Effector CD4-positive, alpha-beta T cell (primary cell): Measurements from ENCODE around the gene SCRG1.

Source experiments
- DNase-seq: peaks from one replicate; pipeline ENCODE4 v3.0.0-alpha.2; 2020

Gene SCRG1

DNA sequence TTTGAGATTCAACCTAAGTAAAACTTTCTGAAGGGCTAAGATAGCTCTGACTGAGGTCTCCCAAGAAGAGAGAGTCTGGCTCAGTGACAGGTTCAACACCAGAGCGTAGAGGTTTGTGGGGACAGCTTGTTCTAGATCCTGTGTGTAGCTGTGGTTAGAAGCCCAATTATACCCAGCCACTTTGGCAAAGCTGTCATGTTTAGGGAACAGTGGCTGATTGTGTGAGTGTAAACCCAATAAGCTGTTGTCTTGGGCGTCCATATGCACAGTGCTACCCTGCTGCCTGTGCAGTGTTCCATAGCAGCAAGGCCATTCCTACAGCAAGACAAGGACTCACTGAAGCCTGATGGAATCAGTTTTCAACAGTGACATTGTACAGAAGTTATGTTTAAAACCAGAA is 11.2 kb upstream of the SCRG1 start:
- no peak for DNase-seq

DNA sequence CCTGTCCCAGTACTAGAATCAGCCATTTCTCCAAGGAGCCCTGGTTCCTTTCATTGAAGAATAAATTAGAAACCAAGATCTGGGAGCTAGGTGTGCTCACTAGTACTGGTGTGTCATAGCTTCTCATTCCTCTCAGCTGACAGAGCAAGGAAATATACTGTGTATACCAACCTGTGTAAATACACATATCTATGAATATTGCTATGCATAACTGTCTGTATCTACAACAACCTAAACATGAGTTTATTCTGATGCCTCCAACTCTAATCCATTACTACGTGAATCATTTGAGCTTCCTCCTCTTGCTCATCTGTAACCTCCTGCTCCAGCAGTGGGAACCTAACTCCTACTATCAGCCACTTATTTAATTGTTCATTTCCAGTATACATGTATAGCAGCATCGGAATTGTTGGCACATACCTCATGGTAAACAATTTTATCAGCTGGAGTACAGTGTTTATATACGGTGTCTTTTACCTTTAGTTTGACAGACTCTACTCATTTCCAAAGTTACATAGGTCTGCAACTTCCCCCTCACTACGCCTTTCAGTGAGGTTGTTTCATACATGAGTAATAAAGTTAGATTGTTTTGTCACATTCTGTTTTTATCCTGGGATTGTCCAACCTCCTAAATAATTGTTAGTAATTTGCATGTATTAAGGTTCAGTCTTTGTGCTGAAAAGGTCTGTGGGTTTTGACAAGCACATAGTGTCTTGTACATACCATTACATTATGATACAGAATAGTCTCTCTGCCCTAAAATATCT is 7.1 kb upstream of the SCRG1 start:
- DNase-seq = no peak

DNA sequence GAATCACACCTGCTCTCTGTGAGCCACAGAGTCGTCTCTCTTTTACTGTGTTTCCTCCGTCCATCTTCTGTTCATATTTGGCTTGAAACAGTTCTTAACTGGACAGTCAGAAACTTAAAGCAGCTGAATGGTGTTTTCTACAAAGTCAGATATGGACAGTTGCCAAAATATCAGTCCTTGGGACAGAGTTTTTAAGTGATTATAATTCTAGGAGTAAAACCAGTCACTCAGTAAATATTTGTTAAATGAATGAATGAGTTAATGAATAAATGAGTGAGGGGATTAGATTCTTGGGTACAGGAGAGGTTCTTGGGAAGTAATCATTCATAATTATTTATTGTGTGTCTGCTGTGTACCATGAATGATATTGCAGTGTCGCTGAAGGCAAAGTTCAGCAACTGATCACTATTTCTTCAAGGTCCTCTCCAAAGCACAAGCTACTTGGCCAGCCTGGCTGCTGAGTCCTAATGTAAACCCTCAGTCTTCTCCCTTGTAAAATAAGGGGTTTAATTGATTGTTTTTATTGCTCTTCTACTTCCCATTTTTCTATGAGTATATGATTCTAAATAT is 5.5 kb upstream of the SCRG1 start:
- DNase-seq = no peak

DNA sequence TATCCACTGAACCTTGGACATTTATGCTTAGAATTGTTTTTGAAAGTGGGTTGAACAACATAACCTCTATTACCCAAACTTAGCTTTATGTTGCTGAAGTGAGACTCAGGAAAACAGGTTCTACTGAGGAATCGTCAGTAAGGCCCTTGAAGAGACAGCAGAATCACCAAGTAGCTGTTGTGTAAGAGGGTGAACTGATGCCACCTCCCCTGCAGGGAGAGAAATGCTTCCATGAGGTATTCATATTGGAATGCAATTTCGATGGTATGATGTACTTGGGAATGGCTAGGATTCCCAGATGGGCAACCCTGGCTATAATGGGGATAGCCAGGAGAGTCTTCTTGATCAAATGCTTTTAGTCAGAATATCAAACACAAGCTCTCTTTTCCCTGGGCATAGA is 4.1 kb upstream of the SCRG1 start:
- DNase-seq = no peak

DNA sequence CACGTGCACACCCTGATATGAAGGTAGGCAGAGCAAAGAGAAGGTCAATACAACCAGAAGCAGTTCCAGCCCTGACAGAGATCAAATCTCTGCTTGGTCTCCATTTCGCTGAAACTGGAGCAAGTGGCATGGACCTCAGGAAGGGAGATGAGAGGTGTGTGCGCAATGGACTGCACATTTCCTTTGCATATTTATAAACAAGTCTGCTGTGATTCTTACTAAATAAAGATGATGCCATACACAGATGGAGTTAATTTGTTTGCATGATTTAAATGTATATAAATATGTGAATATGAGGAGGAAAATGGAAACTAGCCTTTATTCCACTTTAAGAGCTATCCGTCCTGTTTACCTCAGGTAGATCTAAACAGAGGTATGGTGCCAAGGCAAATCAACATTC is 2.1 kb upstream of the SCRG1 start:
- DNase-seq = no peak

DNA sequence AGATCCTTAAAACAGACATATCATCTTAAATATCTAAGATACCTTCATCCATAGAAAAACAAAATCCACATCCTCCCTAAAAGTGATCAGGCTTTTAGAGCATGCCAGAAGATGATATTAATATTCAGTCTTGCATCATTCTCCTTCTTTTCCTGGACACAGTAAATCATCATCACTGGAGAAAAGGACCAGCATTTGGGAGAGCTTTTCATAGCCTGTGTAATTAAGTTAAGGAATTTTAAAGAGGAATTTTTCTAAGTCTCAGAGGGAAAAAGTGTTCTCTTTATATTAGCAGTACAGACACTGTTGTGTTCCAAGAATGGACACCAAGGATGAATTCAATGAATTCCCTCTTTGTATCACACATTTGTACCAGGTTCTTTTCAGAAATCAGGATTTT is 696 bp downstream of the SCRG1 start:
- DNase-seq = no peak

DNA sequence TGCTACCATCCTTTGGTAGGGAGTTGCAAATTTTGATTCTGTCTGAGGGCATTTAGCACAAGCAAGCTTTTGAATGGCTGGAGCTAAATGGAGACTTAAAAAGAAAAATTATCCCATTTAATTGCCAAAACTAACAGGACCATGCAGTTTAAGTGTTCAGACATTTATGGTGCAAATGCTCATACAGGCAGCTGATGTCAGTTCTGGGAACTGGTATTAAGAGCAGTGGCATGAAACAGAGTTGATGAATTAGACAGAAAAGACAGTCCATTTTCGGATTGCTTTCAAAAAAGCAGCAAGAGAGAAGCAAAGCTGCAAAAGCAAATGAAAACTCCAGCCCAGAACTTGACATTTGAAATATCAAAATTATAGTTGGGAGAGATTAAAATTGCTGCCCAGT is 1.3 kb downstream of the SCRG1 start:
- no peak for DNase-seq

DNA sequence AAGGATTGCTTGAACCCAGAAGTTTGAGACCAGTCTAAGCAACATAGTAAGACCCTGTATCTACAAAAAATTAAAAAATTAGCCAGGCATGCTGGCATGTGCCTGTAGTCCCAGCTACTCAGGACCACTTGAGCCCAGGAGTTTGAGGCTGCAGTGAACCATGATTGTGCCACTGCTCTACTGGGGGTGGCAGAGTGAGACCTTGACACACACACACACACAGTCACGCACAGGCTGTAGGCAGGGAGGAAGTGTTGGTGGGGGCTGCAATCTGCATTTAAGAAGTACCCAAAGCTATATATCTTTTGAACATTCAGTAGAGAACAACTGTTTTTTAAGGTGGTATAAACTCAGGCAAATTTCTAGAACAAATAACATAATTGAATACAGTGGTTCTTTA is 7.2 kb downstream of the SCRG1 start:
- DNase-seq = no peak

DNA sequence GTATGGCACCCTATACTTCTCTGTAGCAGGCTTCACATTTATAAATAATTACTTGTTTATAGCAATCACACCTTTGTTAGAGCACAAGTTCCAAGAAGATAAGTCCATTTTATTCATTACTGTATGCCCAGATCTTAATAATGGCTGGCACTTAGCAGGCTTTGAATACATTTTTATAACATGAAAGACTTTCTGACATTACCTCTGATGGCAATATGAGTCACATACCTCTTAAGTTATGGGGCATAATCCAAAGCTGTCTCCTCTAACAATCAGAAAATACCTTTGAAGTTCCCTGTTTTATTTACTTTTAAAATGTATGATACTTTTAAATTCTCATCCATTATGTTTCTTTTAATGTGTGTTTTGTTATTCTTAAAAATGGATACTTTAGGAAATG is 12.2 kb downstream of the SCRG1 start:
- no peak for DNase-seq

DNA sequence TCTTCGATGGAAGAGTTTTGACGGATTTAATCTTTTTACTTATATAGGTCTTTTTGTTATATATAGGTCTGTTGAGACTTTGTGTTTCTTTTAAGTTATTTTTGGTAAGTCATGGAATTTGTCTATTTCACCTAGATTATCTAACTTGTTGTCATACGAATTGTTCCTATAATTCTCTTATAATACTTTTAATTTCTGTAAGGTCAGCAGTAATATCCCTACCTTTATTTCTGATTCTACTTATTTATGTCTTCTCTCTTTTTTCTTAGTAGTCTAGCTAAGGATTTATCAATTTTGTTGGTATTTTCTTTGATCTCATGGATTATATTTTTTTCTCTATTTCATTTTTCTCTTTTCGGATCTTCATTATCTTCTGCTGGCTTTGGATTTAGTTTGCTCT is 16.6 kb downstream of the SCRG1 start:
- no peak for DNase-seq

DNA sequence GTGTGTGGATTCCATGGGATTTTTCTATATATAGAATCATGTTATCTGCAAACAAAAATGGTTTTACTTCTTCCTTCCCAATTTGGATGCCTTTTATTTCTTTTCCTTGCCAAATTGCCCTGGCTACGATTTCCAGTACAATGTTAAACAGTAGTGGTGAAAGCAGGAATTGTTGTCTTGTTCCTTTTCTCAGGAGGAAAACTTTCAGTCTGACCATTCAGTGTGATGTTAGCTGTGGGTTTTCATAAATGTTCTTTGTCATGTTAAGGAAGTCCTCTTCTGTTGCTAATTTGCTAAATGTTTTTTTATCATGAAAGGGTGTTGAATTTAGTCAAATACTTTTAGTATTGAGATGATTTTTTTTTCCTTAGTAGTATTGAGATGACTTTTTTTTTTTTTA is 17.3 kb downstream of the SCRG1 start:
- DNase-seq = no peak

DNA sequence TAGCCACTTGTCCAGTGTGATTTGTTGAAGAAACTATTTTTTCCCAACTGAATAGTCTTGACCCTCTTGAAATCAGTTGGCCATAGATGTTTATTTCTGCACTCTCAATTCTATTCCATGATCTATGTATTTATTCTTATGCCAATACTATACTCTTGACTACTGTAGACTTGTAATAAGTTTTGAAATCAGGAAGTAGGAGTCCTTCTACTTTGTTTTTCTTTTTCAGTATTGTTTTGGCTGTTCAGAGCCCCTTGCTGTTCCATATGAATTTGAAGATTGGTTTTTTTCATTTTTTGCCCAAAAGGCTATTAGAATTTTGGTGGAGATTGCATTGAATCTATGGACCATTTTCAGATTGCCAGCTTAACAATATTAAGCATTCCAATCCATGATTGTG is 17.9 kb downstream of the SCRG1 start:
- DNase-seq = no peak

DNA sequence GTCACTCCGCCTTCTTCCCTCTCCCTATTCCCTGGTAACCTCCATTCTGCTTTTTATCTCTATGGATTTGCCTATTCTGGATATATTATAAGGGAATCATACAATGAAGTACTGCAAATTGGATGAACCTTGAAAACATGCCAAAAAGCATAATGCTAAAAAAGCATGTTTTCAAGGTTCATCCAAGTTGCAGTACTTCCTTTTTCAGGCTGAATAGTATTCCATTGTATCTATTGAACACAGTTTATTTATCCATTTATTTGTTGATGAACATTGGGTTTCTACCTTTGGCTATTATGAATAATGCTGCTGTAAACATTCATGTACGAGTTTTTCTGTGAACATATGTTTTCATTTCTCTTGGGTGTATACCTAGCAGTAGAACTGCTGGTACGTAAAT is 19.0 kb downstream of the SCRG1 start:
- no peak for DNase-seq

DNA sequence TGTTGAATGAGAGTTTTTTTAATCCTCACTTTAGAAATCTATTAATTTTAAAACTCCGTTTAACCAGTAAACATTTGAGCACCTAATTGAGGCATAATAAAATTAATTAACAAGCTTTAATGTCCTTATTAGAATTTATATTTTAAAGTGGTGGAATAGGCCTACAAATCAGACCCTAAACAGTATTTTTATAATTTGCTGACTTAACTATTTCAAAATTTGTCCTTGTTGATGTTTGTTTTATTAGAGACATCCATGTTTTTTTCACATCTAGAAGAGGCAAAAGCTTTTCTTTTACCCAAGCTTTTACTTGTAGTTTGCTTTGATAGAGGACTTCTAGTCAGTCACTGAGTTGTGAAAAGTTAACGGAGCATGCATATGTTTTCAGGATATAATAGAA is 24.3 kb downstream of the SCRG1 start:
- no peak for DNase-seq

DNA sequence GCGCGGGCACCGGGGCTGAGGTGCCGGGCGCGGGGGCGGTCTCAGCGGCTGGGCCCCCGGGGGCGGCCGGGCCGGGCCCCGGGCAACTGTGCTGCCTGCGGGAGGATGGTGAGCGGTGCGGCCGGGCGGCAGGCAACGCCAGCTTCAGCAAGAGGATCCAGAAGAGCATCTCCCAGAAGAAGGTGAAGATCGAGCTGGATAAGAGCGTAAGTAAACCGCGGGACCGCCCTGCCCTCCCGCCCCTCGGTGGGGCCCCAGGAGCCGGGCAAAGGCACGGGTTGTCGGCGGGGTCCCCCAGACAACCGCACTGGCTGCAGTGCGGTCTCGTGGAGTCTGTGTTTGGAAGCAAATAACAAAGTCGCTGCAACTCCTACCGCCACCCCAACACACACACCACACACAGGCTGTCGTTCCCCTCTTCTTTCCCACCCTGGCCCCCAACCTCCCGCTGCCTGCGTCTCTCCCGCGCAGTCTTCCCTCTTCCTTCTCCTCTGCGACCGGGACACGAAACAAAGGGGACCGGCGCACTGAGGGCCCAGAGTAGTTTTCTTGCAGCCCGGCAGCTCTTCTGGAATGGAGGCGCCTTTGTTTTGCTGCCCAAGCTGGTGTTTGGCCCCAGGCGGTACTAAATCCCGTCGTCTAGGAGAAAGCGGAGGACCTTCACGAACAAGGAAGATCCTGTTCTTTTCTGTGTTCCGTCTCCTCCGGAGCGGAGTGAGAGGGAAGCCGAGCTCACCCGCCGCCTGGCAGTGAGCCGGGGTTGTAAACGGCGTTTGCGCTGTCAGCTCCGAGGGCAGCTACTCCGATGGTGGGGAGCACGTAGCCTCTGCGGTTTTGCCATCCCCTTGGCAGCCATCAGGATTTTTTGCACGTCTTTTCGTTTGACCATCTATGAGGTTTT is 27.4 kb downstream of the SCRG1 start:
- peak; percentile 16 for DNase-seq

DNA sequence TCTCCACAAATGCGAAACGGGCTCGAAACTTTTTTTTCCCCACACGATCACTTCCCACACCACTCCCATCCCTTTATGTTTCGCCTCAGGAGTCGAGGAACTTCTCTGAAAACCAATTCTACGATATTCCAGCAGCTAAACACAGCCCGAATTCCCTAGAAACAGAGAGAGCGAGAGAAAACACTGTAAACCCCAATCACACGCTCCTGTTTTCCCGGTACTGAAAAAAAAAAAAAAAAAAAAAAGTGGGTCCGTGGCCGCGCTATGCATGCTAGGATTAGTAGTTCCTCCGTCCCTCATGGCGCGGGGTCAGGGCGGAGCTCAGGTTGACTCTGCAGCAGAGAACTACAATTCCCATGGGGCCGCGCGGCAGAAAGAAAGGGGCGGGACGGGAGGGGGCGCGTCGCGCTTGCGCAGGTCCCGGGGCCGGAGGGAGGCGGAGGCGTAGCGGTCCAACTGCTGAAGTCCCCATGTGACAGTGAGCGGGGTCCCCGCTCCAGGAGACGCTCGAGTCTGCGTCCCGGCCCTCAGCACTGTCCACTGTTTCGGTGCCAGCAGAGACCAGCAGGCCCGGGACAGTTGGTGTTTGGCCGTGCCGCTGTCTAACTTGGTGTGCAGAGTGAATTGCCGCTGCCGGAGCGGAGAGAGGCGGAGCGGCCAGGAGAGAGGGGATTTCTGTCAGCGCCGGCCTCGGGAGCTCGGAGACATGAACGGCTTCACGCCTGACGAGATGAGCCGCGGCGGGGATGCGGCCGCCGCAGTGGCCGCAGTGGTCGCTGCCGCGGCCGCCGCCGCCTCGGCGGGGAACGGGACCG is 28.2 kb downstream of the SCRG1 start, which contains the start of gene SAP30:
TSS of gene SAP30 (plus strand) at position 478 of the 815 bp plus-strand sequence. CDS start at position 707, 229 bp downstream.
- DNase-seq = peak; percentile 98

DNA sequence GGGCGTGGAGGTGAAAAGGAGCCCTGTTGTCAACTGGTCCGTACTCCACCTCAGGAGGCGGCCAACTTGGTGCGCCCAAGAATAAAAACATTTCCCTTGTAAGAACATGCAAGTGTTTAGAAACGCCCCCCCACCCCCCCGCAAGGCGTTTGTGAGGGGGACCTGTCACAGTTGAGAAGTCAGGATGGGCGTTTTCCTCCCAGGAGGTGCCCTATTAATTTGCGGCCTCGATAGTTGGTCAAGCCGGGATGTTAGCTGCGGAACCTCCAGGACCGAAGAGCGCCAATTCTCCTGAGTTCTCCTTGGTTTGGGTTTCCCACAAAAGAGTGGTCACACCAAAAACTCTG is 28.8 kb downstream of the SCRG1 start:
- peak; percentile 52 for DNase-seq

DNA sequence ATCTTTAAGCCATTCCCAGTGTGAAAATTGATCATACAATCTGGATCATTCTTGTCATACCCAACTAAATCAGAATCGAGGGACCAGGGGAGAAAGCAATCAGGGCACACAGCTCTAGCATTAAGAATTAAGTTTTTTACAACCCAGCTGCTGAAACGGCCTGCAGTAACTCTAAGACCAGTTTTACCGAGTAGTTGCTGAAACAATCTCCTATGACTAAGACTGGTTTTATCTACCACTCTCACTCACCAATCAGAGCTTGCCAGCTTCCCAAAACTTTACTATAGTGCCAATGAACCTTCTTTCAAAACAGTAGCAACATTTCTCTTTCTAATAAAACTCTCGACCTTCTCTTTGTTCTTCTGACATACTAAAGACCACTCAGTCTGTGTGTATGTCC is 31.0 kb downstream of the SCRG1 start:
- no peak for DNase-seq

DNA sequence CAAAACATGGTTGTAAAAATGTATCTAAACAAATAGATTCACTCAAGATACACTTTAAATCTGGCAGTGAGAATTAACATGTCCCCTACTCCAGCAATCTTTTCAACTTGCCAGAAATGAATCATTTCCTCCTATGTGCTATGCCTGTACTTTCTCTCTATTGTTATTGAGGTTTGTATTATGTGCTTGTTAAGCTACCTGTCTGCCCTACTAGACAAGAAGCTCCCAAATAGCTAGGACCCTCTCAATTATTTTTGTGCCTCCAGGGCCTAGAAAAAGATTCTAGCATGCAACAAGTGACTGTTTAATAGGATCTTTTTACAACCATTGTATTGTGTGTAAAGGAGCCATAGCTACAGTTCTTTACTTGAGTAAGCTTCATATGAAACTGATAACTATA is 31.6 kb downstream of the SCRG1 start:
- DNase-seq = no peak

DNA sequence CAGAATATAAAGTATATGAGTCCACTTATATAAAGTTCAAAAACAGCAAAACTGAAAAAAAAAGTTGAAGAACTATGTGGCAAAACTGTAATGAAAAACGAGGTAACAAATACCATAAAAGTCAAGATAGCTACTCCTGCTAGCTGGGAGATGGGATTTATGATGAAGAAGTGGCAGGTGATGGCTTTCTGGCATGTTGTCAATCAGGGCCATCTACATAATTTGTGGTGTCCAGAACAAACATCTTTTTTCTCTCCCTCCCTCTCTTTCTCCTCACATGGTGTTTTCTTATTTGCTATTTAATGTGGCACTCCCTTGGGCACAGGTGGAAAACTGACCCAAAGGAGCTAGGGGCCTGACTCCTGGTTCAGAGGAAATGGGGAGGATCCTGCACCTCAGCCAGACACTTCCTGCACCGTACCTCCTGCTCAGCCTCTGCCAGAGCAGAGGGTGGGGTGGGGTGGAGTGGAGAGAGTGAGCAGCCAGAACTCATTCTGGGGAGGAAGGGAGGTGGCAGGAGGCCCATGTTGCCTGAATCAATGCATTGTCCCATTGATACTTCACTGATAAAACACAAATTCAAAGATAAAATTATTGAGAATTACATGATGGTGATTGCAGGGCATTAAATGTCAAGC is 33.4 kb downstream of the SCRG1 start:
- no peak for DNase-seq

DNA sequence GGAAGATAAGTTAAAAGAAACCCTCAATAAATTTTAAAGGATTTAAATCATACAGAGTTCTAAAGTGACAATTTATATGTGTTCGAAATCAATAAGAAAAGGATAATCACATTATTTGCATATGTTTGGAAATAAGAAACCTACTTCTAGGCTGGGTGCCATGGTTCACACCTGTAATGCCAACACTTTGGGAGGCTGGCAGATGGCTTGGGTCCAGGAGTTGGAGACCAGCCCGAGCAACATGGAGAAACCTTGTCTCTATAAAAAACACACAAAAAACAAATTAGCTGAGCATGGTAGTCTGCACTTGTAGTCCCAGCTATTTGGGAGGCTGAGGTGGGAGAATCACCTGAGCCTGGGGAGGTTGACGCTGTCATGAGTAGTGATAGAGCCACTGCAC is 36.2 kb downstream of the SCRG1 start:
- no peak for DNase-seq

DNA sequence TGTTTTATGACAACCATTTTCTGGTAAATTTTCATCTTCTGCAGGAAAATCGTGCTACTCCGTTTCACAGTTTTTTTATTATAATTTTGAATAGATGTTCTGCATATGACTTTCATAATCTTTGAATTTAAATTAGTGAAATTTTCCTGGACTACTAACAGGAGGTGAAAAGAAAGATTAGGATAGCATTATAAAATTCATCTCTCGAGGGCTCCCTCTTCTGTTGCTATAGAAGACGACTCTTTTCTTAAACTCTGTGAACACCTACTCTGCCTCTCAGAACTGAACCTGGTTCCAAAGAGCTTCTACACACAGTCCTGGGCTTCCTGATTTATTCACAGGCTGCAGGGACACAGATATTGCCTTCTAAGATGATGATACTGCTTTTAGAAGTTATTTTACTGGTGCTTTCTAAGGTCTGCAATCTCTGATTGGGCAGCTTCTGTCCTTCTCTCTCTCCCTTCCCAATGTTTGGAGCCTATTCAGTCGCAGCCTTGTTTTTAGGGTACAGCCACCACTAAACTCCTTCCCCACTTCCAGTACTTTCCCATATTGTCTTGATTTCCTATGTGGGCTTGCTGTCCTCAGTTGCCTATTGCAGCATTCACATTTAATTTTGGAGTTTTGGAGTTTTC is 38.2 kb downstream of the SCRG1 start:
- no peak for DNase-seq
